HepG2 (cell line): Measurements from ENCODE around the gene PGA3. TPM values are rescaled to one million over a fixed set of nuclear protein-coding genes. Genes with fewer than 3 reads are reported as not detected.

Experiments used
- DNMT1 ChIP-seq: sonication (generic); formaldehyde crosslinking; IDR thresholded peaks from 2 replicates; pipeline ENCODE4 v1.5.1; 2020; ENCODE audit warnings: mild to moderate bottlenecking, missing genetic modification reagents
- FOSL2 ChIP-seq: sonication (generic); formaldehyde crosslinking; IDR thresholded peaks from 2 replicates; pipeline ENCODE4 v1.4.0; 2020; ENCODE audit warnings: missing genetic modification reagents
- GFI1 ChIP-seq: sonication (generic); formaldehyde crosslinking; IDR thresholded peaks from 2 replicates; pipeline ENCODE4 v1.5.0; 2020; ENCODE audit warnings: missing genetic modification reagents, mild to moderate bottlenecking, borderline replicate concordance
- HDAC1 ChIP-seq: sonication (generic); formaldehyde crosslinking; IDR thresholded peaks from 2 replicates; pipeline ENCODE4 v1.5.1; 2020; ENCODE audit warnings: mild to moderate bottlenecking, missing genetic modification reagents
- KLF11 ChIP-seq: IDR thresholded peaks from 2 replicates; pipeline ENCODE4 v1.6.1; 2016; ENCODE audit warnings: missing compliant biosample characterization
- NAIF1 ChIP-seq: sonication (generic); formaldehyde crosslinking; IDR thresholded peaks from 2 replicates; pipeline ENCODE4 v1.5.0; 2020; ENCODE audit warnings: mild to moderate bottlenecking, missing genetic modification reagents, borderline replicate concordance
- NFKBIZ ChIP-seq: IDR thresholded peaks from 2 replicates; pipeline ENCODE4 v1.6.1; 2018; ENCODE audit warnings: missing genetic modification reagents, missing compliant biosample characterization
- POLR2AphosphoS5 ChIP-seq: IDR thresholded peaks from 2 replicates; pipeline ENCODE4 v1.6.1; 2012; ENCODE audit warnings: low read depth, low read length
- RNF219 ChIP-seq: sonication (generic); formaldehyde crosslinking; IDR thresholded peaks from 2 replicates; pipeline ENCODE4 v1.5.0; 2020; ENCODE audit warnings: mild to moderate bottlenecking, missing genetic modification reagents
- TCF12 ChIP-seq, 2 experiments: fragments of 450-650 bp in 1 of 2; sonication (generic) in 1 of 2; formaldehyde crosslinking in 1 of 2; IDR thresholded peaks; 2 replicates each; pipeline versions ENCODE4 v1.6.1 to v1.8.0; 2017 to 2022; ENCODE audit warnings: antibody characterized with exemption in 1 of 2, mild to moderate bottlenecking in 1 of 2, missing genetic modification reagents in 1 of 2, moderate library complexity in 1 of 2
- ZBTB4 ChIP-seq: sonication (generic); formaldehyde crosslinking; IDR thresholded peaks from 2 replicates; pipeline ENCODE4 v1.4.0; 2020; ENCODE audit warnings: missing genetic modification reagents, mild to moderate bottlenecking, borderline replicate concordance
- ZNF441 ChIP-seq: sonication (generic); formaldehyde crosslinking; IDR thresholded peaks from 2 replicates; pipeline ENCODE4 v1.7.0; 2021; ENCODE audit warnings: missing genetic modification reagents, borderline replicate concordance
- ZNF512 ChIP-seq: sonication (generic); formaldehyde crosslinking; IDR thresholded peaks from 2 replicates; pipeline ENCODE4 v1.4.0; 2020; ENCODE audit warnings: mild to moderate bottlenecking, missing genetic modification reagents
- ZNF563 ChIP-seq: sonication (generic); formaldehyde crosslinking; IDR thresholded peaks from 2 replicates; pipeline ENCODE4 v1.8.0; 2022; ENCODE audit warnings: mild to moderate bottlenecking, moderate library complexity, missing genetic modification reagents
- ZNF580 ChIP-seq: IDR thresholded peaks from 2 replicates; pipeline ENCODE4 v1.6.1; 2016; ENCODE audit warnings: low read depth, borderline replicate concordance
- ZNF605 ChIP-seq: sonication (generic); formaldehyde crosslinking; IDR thresholded peaks from 2 replicates; pipeline ENCODE4 v1.8.0; 2022; ENCODE audit warnings: mild to moderate bottlenecking, missing genetic modification reagents
- ZNF788 ChIP-seq: sonication (generic); formaldehyde crosslinking; IDR thresholded peaks from 2 replicates; pipeline ENCODE4 v1.5.0; 2020; ENCODE audit warnings: mild to moderate bottlenecking, missing genetic modification reagents, borderline replicate concordance
- polyA plus RNA-seq, 8 experiments: library from polyadenylated mRNA; depleted of rRNA in 3 of 8; stranded (reverse) in 7 of 8; unstranded in 1 of 8; fragments of >200 nt; fragmentation: Illumina TruSeq in 4 of 8; extraction: Trizol in 4 of 8; gene quantifications; 2 replicates each; pipeline versions ENCODE4 v1.2.1 to v1.2.3, GENCODE V29; 2011 to 2016; ENCODE audit warnings: low read depth in 4 of 8, missing spikeins in 1 of 8, mixed read lengths in 1 of 8; ENCODE audit not compliant: insufficient read depth in 1 of 8
- total RNA-seq, 5 experiments: library from RNA; depleted of rRNA; stranded (reverse); fragments of >200 nt; fragmentation: Illumina TruSeq; extraction: Trizol; gene quantifications; 2 replicates each; pipeline ENCODE4 v1.2.3, GENCODE V29; 2016; ENCODE audit warnings: low read depth in 1 of 5
- TF ChIP-seq, protein P1 (sequence below): sonication (generic); formaldehyde crosslinking; IDR thresholded peaks from 2 replicates; pipeline ENCODE4 v1.5.0; 2020; ENCODE audit warnings: missing genetic modification reagents
- TF ChIP-seq, protein P2 (sequence below): sonication (generic); formaldehyde crosslinking; IDR thresholded peaks from 2 replicates; pipeline ENCODE4 v1.8.1; 2023; ENCODE audit warnings: mild to moderate bottlenecking, missing genetic modification reagents

Gene PGA3
- total and polyA plus RNA-seq, 2 of the 13 experiments (the other 11 are each of a cell fraction or from before 2014, with no cell fraction given): not detected

GRCh38 chr11:61164606-61165424 lies 38.5 kb upstream of the PGA3 start (continued):
- TF ChIP-seq ZBTB4 (CRISPR knock-in tag) (no peak), GFI1 (CRISPR knock-in tag) (no peak), RNF219 (CRISPR knock-in tag) (no peak), NAIF1 (CRISPR knock-in tag) (no peak), ZNF563 (CRISPR knock-in tag) (no peak), FOSL2 (CRISPR knock-in tag) (no peak), ZNF580 (CRISPR knock-in tag) (no peak), POLR2AphosphoS5 (no peak), KLF11 (no peak), TCF12 (IDR thresholded peaks at IDR 0.05) (no peak), TCF12 (CRISPR knock-in tag; IDR thresholded peaks at IDR 0.05) (no peak), HDAC1 (CRISPR knock-in tag) (0 out of 2 replicates have a peak, but pooled peaks have one; percentile 26), ZNF512 (CRISPR knock-in tag) (no peak), DNMT1 (CRISPR knock-in tag) (no peak), ZNF788 (CRISPR knock-in tag) (no peak), NFKBIZ (no peak), ZNF441 (CRISPR knock-in tag) (no peak), ZNF605 (no peak)
- TF ChIP-seq, protein P1, sequence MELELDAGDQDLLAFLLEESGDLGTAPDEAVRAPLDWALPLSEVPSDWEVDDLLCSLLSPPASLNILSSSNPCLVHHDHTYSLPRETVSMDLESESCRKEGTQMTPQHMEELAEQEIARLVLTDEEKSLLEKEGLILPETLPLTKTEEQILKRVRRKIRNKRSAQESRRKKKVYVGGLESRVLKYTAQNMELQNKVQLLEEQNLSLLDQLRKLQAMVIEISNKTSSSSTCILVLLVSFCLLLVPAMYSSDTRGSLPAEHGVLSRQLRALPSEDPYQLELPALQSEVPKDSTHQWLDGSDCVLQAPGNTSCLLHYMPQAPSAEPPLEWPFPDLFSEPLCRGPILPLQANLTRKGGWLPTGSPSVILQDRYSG: no peak
- TF ChIP-seq, protein P2, sequence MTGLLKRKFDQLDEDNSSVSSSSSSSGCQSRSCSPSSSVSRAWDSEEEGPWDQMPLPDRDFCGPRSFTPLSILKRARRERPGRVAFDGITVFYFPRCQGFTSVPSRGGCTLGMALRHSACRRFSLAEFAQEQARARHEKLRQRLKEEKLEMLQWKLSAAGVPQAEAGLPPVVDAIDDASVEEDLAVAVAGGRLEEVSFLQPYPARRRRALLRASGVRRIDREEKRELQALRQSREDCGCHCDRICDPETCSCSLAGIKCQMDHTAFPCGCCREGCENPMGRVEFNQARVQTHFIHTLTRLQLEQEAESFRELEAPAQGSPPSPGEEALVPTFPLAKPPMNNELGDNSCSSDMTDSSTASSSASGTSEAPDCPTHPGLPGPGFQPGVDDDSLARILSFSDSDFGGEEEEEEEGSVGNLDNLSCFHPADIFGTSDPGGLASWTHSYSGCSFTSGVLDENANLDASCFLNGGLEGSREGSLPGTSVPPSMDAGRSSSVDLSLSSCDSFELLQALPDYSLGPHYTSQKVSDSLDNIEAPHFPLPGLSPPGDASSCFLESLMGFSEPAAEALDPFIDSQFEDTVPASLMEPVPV (CRISPR knock-in tag): no peak
